ENCODE results near the gene KRT6A.

Gene KRT6A

DNA sequence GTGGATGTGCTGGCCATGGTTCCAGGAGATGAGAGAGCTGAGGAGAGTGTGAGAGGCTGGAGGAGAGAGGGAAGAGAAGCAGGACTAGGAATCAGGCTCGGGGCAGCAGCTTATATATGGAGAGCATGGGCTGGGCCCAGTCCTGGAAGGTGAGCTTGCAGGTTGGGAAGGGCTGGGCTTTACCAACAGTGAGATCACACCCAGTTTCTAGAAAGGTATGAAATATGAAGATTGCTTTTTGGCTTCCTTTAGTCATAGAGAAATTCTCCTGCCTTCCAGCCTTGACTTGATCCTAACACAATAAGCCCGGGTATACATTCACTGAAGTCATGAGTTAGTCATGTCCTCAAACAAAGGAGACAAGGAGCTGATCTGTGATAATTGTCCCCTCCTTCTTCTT is at the start of gene KRT6A:
Gene KRT6A, minus strand, starts transcription at position 86 of the 400 bp plus-strand sequence. Its CDS starts 69 bp downstream, at position 17.
- no peak for DNase-seq

DNA sequence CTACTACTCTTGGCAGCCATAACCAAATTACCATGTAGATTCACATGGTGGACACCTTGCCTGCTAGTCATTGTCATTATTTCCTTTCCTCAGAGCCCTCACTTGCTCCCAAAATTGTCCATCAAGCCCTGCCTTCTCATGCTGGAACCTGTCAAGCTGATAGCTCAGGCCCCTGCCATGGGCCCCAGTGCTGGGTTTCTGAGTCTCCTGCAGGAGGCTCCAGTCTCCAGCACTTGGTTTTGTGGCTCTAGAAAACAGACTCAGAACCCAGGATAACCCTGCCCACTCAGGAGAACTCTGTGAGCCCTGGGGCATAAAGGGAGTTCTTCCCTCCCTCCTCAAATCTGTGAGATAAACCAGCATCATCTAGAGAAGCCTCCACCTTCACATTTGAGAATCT is 49.1 kb upstream of the KRT6A start:
- DNase-seq, result no peak

DNA sequence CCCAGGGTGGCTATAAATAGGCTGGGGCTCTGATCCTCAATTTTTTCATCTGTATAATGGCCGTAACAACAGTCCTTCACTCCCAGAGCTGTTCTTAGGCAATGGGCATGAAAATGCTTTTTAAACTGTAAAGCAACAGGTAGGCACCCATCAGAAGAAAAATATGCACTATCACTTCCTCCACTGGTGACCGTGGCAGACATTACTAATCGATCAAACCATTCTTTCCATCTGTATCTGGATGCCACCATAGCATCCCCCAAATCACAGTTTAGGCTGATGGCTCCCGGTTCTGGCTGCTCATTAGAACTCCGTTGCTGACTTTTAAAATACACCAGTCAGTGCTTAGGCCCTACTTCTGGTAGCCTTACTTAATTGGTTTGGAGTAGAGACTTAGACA is 48.7 kb upstream of the KRT6A start:
- DNase-seq, result no peak

DNA sequence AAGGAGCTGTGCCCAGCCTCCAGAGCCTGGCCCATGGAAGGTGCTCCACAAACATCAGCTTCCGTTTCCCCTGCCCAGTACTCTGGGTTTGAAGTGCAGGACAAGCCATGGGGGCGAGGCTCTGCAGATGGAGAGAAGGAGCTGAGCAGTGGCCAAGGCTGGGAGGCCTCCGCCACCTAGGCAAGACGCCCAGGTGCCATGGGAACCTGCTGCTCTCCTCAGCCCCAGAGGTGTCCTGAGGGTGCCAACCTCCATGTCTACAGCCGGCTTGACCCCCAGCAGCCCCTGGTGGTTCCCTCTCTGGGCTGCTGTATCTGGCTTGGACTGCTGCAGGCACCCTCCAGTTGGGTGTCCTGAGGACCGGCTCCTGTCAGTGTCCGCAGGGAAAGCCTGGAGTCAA is 47.5 kb upstream of the KRT6A start:
- DNase-seq, result no peak

DNA sequence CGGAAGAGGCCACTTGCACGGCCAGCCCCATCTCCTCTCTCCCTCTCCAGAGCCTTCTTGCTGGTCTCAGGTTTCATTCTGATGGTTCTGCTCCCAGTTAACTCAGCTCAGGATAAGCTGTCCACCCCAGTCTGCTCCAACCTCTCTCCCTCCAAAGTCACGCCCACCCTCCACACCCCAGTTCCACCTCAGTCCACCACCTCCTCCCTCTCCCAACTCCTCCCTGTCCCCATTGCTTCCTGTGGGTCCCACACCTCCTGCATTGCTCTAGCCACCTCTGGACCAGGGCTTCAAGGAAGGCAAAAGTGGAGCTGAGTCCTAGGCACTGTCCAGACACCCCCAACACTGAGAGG is 46.7 kb upstream of the KRT6A start:
- DNase-seq, result no peak

- DNase-seq, result no peak
Observed at GRCh38 chr12:52539083-52539820, 46.2 kb upstream of the KRT6A start.

- no peak for DNase-seq
Observed at GRCh38 chr12:52537101-52537500, 44.0 kb upstream of the KRT6A start.

- DNase-seq, result no peak
Observed at GRCh38 chr12:52535574-52535973, 42.5 kb upstream of the KRT6A start.

GRCh38 chr12:52534482-52534881 is 41.4 kb upstream of the KRT6A start:
- no peak for DNase-seq

DNA sequence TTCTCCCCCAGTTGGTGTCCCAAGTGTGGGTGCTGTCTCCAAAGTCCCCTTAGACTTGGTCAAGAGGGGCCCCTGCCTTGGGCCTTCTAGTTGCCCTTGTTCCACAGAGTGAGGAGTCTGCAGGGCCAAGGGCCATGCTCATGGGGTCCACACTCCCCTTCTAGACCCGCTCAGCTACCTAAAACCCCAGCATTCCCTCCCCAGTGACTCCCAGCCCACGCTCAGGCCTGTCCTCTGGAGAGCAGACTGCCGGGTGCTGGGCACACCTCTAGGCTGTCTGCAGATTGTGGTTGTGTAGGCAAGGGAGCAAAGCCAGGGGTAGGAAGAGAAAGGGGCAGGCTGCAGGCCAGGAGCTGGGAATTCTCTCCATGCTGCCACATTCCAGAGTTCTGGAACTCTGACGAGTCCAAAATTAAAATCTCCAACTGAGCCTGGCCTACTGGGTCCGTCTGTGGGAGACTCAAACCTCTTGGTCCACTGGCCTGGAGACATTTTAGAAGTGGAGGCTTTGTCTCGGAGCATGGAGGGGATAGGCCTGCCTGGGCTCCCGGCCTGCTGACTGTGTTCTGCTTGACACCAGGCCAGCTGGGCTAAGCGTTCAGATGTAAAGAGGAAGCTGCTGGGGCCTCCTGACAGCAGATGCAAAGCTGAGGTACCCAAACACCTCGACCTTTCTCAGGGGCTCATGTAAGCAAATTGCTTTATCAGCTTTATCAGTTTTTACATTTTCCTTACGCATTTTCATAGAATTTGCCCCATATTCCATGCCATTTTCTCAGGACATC is 40.8 kb upstream of the KRT6A start:
- no peak for DNase-seq

DNA sequence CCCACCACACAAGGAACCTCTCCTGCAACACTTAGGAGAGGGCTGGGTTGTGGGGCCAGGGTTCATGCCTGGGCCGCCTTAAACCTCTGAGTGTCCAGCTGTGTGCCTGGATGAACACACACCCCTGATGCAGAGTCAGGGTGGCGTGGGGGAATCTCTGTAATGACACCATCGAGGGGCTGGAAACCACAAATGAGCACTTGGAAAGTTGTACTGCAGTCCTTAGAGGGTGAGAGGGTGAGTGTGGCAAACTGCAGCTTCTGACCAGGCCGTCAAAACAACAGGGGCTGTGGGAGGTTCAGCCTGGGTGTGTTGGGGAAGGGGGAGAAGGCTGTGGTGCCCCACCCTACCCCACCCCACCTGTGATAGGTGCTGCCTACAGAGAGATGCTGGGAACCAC is 39.6 kb upstream of the KRT6A start:
- DNase-seq, result no peak

DNA sequence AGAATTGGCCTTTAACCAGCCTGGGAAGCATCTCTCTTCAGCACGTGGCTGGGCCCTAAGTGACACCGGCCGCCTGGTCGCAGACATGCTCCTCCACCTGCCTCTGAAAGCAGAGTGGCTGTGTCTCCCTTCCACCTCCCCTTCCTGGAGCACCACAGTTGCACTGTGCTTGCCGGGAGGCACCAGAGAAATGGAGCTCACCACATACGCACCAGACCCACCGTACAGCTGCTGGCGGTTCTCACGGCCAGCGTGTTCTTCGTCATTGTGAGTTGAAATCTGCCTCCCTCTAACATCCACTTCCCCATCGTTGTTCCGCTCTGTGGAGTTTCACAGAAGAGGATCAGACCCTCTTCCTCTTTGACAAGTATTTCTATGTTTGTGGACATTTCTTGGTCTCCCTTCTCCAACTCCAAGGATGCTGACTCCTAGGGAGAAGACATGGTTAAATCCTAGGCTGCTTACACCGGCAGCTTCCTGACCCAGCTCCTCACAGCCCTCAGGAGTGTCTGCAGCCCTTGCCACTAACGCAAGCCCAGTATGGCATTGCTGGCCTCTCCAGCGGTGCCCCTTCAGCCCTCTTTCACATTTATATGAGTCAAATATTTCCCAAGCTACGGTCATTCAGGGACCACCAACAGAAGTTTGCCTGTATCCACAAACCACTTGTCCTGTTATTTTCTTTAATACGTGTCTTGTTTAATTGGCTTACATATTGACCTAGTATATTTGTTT is 38.7 kb upstream of the KRT6A start:
- no peak for DNase-seq

GRCh38 chr12:52530905-52531304 is 37.8 kb upstream of the KRT6A start:
- DNase-seq, result no peak

DNA sequence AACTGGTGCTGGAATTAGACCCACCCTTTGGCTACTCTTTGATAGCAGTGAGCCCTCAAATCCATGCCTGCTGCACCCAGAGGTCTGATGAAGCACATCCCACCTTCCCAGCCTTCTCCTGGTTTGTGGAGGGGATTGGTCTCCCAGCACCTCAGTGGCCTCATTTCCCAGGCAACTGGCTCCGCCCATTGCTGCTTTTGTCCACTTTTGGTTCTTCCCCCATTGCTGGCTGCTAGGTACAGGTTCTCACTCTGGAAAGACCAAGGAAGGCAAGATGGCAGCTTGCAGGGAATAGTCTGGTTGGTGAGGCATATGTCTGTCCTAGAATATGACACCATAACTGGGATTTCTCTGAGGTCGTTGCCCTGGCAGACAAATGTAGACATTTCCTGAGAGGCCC is 37.3 kb upstream of the KRT6A start:
- no peak for DNase-seq

DNA sequence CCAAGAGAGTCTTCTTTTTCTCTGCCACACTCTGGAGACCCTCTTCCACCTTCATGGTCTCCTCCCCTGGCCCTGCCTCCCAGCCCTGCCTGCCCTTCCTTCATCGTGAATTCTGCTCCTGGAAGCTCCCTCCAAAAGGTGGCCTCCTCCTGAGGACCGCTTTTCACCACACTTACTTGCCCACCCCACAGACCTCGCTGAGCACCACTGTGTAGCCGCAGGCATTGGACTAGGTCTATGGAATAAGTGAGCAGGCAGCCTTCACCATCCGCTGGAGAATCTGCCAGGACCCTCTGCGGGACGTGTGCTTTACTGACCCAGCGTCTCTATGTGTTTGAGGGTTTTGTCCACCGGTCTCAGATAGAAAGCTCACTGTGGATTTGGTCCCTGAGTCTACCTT is 36.8 kb upstream of the KRT6A start:
- no peak for DNase-seq

GRCh38 chr12:52529417-52529816 is 36.4 kb upstream of the KRT6A start:
- DNase-seq, result no peak

DNA sequence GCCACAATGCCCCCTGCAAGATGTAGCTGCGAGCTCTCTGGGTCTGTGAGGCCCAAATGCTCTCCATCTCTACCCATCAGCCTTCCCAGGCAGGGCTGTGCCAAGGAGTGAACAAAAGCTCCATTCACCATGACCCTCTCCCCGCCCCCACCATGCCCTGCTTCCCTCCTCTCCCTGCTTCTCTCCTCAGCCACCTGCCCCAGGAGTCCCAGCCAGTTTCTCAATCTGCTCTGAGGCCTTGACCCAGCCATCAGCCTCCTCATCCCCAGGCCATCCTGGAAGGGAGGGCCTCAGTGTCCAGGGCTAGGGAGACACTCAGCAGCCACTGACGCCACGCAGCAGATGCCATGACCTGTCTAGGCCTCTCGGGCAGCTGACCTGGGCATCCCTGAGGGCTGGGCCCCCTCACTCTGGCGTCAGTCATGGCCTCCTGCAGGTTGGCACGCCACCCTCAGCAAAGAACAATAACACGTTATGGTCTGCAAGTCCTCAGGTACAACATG is 35.6 kb upstream of the KRT6A start:
- no peak for DNase-seq

GRCh38 chr12:52527121-52527800 is 34.2 kb upstream of the KRT6A start:
- DNase-seq, result no peak

DNA sequence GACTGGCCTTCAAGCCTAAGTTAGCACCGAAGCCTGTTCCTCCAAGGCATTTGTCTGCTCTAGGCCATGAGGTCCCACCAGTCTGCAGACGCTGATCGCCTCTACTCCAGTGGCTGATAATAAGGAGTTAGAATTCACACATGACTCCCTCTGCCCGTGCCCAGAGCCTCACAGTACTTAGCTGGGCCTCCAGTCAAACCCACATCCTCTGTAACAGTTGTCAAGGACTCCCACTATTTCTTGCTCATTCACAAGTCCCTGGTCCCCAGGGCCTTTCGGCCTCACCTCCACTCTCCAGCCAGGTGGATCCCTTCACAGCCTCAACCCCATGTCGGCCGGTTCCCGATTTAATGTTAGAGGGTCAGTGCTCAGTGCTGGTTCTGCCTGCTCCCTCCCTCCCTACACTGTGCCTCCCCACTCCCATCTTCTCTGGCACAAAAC is 33.5 kb upstream of the KRT6A start:
- DNase-seq, result no peak

GRCh38 chr12:52525661-52526499 is 32.8 kb upstream of the KRT6A start:
- DNase-seq, result no peak

- no peak for DNase-seq
Observed at GRCh38 chr12:52524898-52525591, 32.0 kb upstream of the KRT6A start.

Data from bone marrow (tissue), 2 donors.